T-helper 1 cell treated with Interleukin-12 subunit alpha and Interleukin-12 subunit beta and Interleukin-4 antibody, amounts not matched to agents 30 μg/mL and 1 μg/mL, for 36 hours (primary cell): ENCODE data around the gene PTPRCAP.
A peak's percentile ranks its signal among the peaks of the same experiment; 100 is the strongest.

Experiments used
- H3K27ac Mint-ChIP-seq: one replicate; pipeline ENCODE4 v1.8.0; 2021; ENCODE audit warnings: mild to moderate bottlenecking, mixed read lengths
- H3K27me3 Mint-ChIP-seq: one replicate; pipeline ENCODE4 v1.8.0; 2021; ENCODE audit warnings: low read depth, mixed read lengths
- H3K36me3 Mint-ChIP-seq: one replicate; pipeline ENCODE4 v1.8.0; 2021; ENCODE audit warnings: low read depth, mixed read lengths
- H3K4me1 Mint-ChIP-seq: one replicate; pipeline ENCODE4 v1.8.0; 2021; ENCODE audit warnings: low read depth, mixed read lengths
- H3K4me3 Mint-ChIP-seq: one replicate; pipeline ENCODE4 v1.8.0; 2021; ENCODE audit warnings: mild to moderate bottlenecking, moderate library complexity, mixed read lengths
- H3K9me3 Mint-ChIP-seq: one replicate; pipeline ENCODE4 v1.8.0; 2021; ENCODE audit warnings: mixed read lengths

The PTPRCAP gene

DNA sequence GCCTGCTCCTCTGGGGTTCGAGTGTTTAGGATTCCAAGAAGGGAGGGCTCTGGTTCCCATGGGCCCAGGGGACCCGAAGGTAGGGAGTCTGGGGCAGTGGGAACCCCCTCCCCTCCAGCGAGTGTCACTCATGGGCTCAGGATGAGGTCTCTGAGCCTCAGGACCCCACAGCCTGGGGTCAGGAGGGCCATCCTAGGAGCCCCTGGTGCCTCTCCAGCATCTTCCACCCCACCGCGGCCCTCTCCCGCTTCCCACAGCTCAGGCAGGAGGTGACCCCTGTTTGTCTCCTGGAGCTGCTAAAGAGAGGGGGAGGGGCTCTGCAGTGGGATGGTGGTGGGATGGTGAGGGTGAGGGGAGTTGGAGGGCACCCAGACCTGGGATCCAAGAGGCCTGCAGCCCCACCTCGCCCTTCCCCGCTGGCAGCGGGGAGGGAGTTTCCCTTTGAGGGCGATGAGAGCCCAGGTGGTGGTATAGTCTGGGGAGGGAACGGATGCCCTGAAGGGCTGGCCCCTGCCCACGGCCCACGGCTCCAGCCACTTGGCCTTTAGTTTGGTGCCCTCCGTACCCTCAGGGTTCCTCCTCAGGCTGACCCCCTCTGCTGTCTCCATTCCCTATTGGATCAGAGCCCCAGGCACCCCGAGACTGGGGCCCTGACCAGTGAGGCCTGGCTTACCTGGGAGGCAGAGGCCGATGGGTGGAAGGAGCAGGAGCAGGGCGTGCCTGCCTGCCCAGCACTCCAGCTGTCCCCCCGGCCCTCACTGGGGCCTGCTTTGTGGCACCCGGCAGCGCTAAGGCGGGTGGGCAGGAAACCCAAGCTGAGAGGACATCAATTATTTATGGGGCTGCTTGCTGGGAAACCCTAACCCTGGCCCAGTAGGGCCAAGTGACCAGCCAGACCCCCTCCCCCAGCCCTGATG lies 16.6 kb upstream of the PTPRCAP start:
- no peak overlapping the region for H3K27ac Mint-ChIP-seq
- H3K4me1 Mint-ChIP-seq = peaks cover 3% of the 10 kb centered on the region
- H3K9me3 Mint-ChIP-seq = no peaks in the 10 kb centered on the region
- no peaks in the 10 kb centered on the region for H3K36me3 Mint-ChIP-seq
- no peak overlapping the region for H3K4me3 Mint-ChIP-seq
- no peaks in the 10 kb centered on the region for H3K27me3 Mint-ChIP-seq

DNA sequence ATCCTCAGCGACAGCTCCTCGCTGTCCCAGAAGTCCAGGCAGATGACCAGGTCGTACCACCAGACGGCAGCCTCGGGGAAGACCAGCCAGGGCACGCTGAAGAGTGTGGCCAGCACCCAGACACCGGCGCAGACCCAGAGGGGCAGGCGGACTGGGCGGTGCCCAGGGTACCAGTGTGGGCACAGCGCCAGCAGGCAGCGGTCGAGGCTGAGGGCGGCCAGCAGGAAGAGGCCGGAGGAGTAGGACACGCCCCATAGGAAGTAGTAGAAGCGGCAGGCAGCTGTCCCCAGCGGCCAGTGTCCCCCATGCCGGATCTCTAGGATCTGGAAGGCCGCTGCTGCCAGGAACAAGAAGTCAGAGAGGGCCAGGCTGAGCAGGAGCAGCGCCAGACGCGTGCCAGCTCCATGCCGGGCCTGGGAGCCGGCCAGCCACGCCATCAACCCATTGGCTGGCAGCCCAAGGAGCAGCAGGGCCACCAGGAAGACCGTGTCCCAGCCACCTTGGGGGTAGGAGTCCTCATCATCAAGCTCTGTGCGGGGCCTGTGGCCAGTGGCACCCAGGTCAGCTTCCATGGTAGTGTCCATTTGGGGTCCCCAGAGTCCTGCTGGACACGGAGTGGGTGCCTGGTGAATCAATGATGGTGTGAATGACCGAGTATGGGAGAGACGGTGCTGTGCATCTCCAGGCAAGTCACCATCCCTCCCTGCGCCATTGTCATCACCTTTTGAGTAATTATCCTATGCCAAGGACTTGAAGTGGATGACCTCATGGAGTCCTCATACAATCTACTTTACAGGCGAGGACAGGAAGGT lies 14.9 kb upstream of the PTPRCAP start, which contains the start of gene GPR152:
Gene GPR152 (minus strand): TSS at position 589 of the 812 bp plus-strand sequence. CDS start 5 bp downstream, at position 584.
- H3K36me3 Mint-ChIP-seq = no peaks in the 10 kb centered on the region

DNA sequence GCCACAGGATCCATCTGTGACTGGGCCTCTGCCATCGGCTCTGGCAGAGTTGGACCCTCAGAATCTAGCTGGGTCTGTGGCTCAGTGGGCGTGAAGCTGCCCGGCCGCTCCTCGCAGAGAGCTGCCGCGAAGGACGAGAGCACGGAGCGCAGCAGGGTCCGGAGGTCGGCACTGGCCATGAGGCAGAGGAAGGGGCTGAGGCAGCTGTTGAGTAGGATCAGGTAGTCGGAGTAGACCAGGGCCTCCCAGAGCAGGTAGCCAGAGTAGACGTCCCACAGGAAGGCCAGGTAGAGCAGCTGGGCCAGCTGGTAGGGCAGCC lies 14.1 kb upstream of the PTPRCAP start:
- Mint-ChIP-seq H3K4me3 (no peak overlapping the region), H3K27ac (no peak overlapping the region), H3K9me3 (no peaks in the 10 kb centered on the region), H3K27me3 (no peaks in the 10 kb centered on the region), H3K4me1 (peaks cover 12% of the 10 kb centered on the region), H3K36me3 (no peaks in the 10 kb centered on the region)

More for the DNA sequence above, 14.9 kb upstream of the PTPRCAP start, which contains the start of gene GPR152:
- Mint-ChIP-seq H3K9me3 (no peaks in the 10 kb centered on the region), H3K4me1 (peaks cover 10% of the 10 kb centered on the region), H3K27me3 (no peaks in the 10 kb centered on the region), H3K4me3 (no peak within 1 kb of the TSS), H3K27ac (no peak within 1 kb of the TSS)

DNA sequence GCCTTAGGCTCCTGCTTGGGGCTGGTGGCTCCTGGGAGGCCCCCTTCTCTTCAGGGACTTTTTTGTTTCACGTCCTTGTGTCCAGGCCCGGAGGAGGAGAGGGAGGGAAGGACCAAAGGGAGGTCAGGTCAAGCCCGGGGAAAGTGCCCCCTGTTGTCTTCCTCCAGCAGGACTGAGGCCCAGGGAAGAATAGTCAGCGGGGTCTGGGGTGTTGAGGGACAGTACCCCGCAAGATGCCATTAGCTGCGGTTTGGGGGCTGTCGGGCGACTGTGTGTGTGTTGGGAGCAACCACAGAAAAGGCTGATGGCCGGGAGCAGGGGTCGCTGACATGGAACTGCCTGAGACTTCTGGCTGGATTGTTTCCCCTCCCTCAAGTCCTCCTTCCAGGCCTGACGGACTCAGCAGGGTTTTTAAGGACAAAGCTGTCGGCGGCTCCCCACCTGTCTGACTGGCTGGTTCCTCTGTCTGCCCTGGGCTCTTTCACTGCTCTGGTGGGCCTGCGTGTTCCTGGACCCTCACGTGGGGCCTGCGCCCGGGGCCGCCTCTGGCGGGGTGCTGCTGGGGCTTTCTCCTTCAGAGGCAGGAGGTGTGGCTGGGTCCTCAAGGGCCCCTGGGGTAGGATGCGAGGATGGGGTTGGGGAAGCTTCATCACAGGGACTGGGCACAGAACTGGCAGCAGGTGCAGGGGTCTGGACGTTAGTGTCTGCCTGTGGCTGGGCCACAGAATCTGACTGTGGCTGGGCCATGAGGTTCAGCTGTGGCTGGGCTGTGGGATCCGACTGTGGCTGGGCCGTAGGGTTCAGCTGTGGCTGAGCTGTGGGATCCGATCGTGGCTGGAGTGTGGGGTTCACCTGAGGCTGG lies 13.5 kb upstream of the PTPRCAP start:
- Mint-ChIP-seq H3K4me3 (no peak overlapping the region), H3K27me3 (no peaks in the 10 kb centered on the region), H3K4me1 (peaks cover 17% of the 10 kb centered on the region), H3K36me3 (peaks cover 2% of the 10 kb centered on the region), H3K9me3 (no peaks in the 10 kb centered on the region), H3K27ac (no peak overlapping the region)

DNA sequence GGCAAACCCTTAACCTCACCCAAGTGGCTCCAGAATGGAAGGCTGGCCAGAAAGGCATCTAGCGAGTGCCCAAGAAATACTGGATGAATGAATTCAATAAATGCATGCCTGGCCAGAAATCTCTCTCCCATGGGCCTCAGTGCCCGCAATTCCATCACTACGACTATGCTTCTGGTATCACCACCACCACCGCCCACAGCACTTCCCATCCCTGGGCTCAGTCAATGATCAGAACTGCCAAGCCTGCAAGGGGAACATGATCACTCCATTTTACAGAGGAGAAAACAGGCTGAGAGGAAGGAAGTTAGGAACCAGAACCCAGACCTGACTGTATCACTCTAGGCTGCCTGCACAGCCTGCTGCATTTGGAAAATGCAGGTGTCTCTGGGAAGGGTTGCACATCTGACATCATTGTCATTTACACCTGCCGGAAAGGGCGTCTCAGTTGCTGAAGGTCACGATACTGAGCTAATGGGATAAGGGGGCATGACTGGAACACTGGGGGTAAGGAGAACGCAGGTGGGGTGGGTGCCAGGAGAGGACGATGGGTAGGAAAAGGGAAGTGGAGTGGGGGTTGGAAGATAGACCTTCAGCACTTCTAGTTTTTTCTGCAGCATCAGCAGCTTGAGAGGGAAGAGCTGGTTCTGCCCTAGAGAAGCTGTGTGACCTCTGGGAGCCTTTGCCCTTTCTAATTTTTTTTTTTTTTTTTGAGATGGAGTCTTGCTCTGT lies 11.8 kb upstream of the PTPRCAP start:
- peaks cover 32% of the 10 kb centered on the region for H3K4me1 Mint-ChIP-seq
- H3K4me3 Mint-ChIP-seq = no peak overlapping the region
- no peaks in the 10 kb centered on the region for H3K27me3 Mint-ChIP-seq

DNA sequence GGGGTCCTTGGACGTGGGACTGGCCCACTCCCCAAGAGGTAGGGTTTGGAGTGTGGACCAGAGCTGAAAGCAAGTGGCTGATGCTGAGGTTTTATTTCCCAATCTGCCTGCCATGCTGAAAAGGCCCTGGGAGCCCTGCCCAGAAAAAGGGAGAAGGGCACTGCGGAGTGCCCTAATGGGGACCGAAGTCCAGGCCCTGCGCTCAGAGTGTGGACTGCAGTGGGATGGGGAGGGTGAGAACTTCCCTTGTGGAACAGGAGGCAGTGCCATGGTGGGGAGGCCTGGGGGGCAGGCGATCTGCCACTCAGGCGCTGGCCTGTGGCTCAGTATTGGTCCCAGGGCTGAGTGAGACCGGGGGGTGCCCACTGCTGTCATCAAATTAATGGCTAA lies 10.7 kb upstream of the PTPRCAP start:
- peaks cover 39% of the 10 kb centered on the region for H3K4me1 Mint-ChIP-seq
- no peaks in the 10 kb centered on the region for H3K27me3 Mint-ChIP-seq
- H3K4me3 Mint-ChIP-seq = no peak overlapping the region
- H3K36me3 Mint-ChIP-seq = peaks cover 3% of the 10 kb centered on the region
- H3K27ac Mint-ChIP-seq = no peak overlapping the region
- no peaks in the 10 kb centered on the region for H3K9me3 Mint-ChIP-seq

More for the DNA sequence above, 11.8 kb upstream of the PTPRCAP start:
- Mint-ChIP-seq H3K27ac (peak overlapping the region; percentile 42), H3K9me3 (no peaks in the 10 kb centered on the region), H3K36me3 (peaks cover 3% of the 10 kb centered on the region)

DNA sequence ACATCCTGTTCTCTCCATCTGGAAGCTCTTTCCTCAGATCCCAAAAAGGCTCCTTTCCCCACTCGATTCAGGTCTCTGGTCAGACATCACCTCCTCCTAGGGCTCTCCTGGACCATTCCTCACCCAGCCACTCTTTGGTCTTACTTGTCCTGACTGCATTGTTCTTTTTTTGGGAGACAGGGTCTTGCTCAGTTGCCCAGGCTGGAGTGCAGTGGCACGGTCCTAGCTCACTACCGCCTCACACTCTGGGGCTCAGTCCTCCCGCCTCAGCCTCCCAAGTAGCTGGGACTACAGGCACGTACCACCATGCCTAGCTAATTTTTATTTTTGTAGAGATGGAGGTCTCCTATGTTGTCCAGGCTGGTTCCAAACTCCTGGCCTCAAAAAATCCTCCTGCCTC lies 8.0 kb upstream of the PTPRCAP start:
- Mint-ChIP-seq H3K4me3 (peak overlapping the region; percentile 81), H3K27me3 (no peaks in the 10 kb centered on the region), H3K9me3 (no peaks in the 10 kb centered on the region), H3K4me1 (peaks cover 48% of the 10 kb centered on the region), H3K36me3 (peaks cover 3% of the 10 kb centered on the region), H3K27ac (peak overlapping the region; percentile 87)

DNA sequence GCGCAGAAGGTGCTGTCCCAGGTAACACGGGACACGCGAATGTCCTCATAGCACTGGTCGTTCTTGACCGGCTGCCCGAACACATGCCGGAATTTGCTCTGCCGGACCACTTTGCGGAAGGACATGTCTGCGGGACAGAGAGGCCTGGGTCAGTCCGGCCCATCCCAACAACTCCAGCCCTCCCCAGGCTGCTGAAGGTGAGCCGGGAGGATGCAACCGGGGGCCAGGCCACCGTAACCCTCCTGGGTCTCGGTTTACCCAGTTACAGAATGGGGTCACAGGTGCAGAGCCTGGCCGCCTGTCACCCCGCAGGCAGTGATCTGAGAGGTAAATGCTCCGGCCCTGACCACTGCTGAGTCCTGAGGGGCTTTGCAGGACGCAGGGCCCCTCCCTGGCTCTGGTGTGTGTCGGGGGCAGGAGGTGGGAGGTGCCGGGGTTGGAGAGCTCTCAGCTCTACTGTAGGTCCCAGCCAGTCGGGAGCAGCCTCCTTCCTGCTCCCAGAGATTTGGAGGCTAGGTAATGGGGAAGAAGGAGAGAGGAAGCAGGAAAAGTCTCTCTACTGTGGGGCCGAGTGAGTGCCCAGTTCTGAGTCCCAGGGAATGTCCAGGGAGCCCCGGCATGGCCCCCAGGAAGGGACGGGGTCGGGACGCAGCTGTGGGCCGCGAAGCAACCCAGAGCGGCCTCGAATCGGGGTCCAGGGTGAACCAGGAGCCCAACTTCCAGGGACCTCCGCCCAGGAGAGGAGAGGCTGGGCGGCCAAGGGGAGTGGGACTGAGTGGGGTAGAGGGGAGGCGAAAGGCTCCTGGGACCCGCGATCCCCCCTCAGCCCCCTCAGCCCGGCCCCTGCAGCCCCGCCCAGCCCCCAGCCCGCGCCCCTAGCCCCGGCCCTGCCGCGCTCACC lies 5.3 kb upstream of the PTPRCAP start:
- H3K4me1 Mint-ChIP-seq = peaks cover 59% of the 10 kb centered on the region
- H3K27ac Mint-ChIP-seq = peak overlapping the region; percentile 85
- H3K4me3 Mint-ChIP-seq = peak overlapping the region; percentile 75
- H3K27me3 Mint-ChIP-seq = no peaks in the 10 kb centered on the region
- no peaks in the 10 kb centered on the region for H3K9me3 Mint-ChIP-seq
- peaks cover 19% of the 10 kb centered on the region for H3K36me3 Mint-ChIP-seq

DNA sequence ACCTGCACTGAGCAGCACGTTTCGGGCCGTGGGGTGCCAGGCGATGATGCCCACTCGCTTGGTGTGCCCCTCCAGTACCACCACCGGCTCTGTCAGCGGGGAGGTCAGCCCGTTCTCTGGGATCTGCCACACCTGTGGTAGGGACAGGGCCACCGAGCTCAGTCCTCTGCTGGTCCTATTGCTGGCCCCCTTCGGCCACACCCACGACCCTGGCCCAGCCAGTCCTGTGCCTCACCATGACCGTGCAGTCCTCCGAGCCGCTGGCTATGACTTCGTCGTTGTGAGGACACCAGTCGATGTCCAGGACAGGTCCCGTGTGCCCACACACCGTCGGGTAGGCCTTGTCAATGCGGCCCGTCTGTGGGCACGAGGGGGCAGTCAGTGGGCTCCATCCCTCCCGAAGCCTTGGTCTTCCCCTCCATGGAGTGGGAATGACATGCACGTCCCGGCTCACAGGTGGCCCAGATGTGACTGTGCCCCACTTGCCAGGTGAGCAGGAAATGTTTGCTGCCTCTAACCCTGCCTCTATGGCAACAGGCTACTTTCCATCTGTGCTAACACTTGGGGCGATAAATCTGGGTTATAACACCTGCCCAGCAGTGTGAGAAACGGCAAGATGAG lies 4.4 kb upstream of the PTPRCAP start:
- H3K4me1 Mint-ChIP-seq = peaks cover 56% of the 10 kb centered on the region
- H3K27ac Mint-ChIP-seq = peak overlapping the region; percentile 85
- peak overlapping the region; percentile 28 for H3K4me3 Mint-ChIP-seq
- no peaks in the 10 kb centered on the region for H3K27me3 Mint-ChIP-seq
- no peaks in the 10 kb centered on the region for H3K9me3 Mint-ChIP-seq
- peaks cover 24% of the 10 kb centered on the region for H3K36me3 Mint-ChIP-seq

DNA sequence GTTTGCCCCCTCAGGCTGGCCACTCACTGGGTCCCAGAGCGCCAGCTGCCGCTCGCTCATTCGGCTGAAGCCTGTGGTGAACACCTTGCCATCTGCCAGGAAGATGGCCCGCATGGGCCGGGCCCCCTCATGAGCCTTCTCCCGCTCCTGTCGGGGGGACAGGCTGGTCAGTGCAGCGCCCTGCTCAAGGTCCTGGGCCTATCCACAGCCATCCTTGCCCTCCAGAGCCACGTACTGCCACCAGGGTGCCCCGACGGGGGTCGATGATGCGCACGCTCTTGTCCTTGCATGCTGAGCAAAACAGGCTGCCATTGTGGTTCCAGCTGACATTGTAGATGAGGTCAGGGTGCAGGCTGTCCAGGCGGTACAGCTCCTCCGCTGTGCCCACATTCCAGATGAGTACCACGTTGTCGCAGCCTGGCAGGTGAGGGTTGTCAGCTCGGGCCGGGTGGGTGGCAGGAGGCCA lies 3.6 kb upstream of the PTPRCAP start:
- H3K27me3 Mint-ChIP-seq = no peaks in the 10 kb centered on the region
- peak overlapping the region; percentile 31 for H3K4me3 Mint-ChIP-seq
- H3K27ac Mint-ChIP-seq = peak overlapping the region; percentile 45
- peaks cover 28% of the 10 kb centered on the region for H3K36me3 Mint-ChIP-seq
- H3K4me1 Mint-ChIP-seq = peaks cover 52% of the 10 kb centered on the region
- no peaks in the 10 kb centered on the region for H3K9me3 Mint-ChIP-seq

DNA sequence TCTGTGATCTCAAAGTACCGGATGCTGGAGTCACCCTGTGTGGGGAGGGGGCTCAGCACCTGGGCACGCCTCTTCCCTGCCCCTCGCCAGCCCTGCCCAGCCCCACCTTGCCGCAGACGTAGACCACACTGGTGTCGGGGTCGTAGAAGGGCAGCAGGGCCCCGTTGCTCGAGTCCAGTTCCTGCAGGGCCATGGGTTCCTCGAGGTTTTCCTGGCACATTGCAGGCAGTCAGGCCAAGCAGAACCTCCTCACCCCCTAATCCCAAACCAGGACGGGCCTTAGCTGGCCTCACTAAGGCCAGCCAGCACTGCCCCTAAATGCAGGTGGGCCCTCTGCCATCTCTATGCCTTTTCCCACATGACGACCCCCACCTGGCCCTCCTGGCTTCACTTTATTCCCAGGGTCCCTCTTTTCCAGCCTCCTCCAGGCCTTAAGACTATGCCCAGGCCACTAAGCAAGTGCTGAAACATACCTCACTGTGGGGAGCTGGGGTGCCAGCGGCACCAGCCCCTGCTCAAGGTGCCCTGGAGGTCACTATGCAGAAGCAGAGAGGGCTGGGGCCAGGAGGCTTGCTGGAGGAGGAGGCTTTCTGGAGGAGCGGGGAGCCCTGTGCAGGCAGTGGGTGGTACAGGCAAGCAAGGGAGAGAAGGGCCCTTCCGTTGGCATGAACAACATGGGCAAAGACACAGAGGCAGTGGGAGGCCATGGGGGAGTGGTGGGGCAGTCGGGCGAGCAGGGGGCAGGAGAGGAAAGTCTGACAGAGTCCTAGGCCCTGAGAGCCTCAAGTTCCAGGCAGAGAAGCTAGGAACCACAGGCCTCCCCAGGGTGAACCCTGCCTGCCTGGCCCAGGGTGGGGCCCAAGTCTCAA lies 3.0 kb upstream of the PTPRCAP start:
- Mint-ChIP-seq H3K27me3 (no peaks in the 10 kb centered on the region), H3K9me3 (no peaks in the 10 kb centered on the region), H3K4me1 (peaks cover 47% of the 10 kb centered on the region), H3K4me3 (peak overlapping the region; percentile 99), H3K27ac (peak overlapping the region; percentile 99), H3K36me3 (peaks cover 29% of the 10 kb centered on the region)
